B cell (primary cell): ENCODE measurements around the gene RPUSD3. TPM values are rescaled to one million over a fixed set of nuclear protein-coding genes. Genes with fewer than 3 reads are reported as not detected.
A peak's percentile ranks its signal among the peaks of the same experiment; 100 is the strongest.

Source experiments
- ATAC-seq: fragments of 200-7000 bp; cut with Tn5 transposase; one replicate; pipeline ENCODE4 v1.10.0; 2021; ENCODE audit warnings: low read depth, mild to moderate bottlenecking, moderate number of reproducible peaks, moderate library complexity
- CTCF ChIA-PET: fragments of 350-600 bp; sonication (Branson Sonifier 250); formaldehyde crosslinking; loops from one replicate; lab custom pipeline; 2021; ENCODE audit warnings: antibody characterized with exemption, inconsistent platforms; lab: Charles Lee
- POLR2A ChIA-PET: fragments of 350-600 bp; sonication (Branson Sonifier 250); formaldehyde crosslinking; loops from one replicate; lab custom pipeline; 2021; ENCODE audit warnings: antibody characterized with exemption; lab: Charles Lee
- DNase-seq: peaks from one replicate; pipeline ENCODE4 v3.0.0; 2013
- H2AFZ ChIP-seq: 2 replicates; pipeline ENCODE4 v1.6.1; 2012; ENCODE audit warnings: mild to moderate bottlenecking, low read depth, low read length; ENCODE audit not compliant: insufficient read depth, poor library complexity, severe bottlenecking
- H3K27ac ChIP-seq, 2 donors: 1 replicate in 1 of 2; 2 replicates in 1 of 2; pipeline ENCODE4 v1.5.1; 2012 to 2013; ENCODE audit warnings: low read length in 2 of 2, mild to moderate bottlenecking in 2 of 2, moderate library complexity in 1 of 2
- H3K27me3 ChIP-seq, 4 experiments: fragments of 200-600 bp in 1 of 4; sonication (generic) in 1 of 4; replicated peaks in 1 of 4; 1 replicate in 2 of 4; 2 replicates in 2 of 4; pipeline versions ENCODE4 v1.6.1 to v1.7.0; 2013 to 2016; ENCODE audit warnings: low read length in 3 of 4, mild to moderate bottlenecking in 2 of 4, mixed read lengths in 1 of 4, moderate library complexity in 1 of 4; ENCODE audit not compliant: insufficient read depth in 4 of 4, control insufficient read depth in 3 of 4; ENCODE audit errors: control extremely low read depth in 1 of 4
- H3K36me3 ChIP-seq, 2 experiments: replicated peaks in 1 of 2; 1 replicate in 1 of 2; 2 replicates in 1 of 2; pipeline versions ENCODE4 v1.6.1 to v1.7.1; 2013; ENCODE audit warnings: low read length in 1 of 2; ENCODE audit not compliant: insufficient read depth in 2 of 2, control insufficient read depth in 1 of 2; ENCODE audit errors: control extremely low read depth in 1 of 2, extremely low read depth in 1 of 2
- H3K4me1 ChIP-seq, 2 donors: fragments of 200-600 bp in 1 of 2; sonication (generic) in 1 of 2; 1 replicate in 1 of 2; 2 replicates in 1 of 2; pipeline versions ENCODE4 v1.5.1 to v1.6.1; 2013 to 2017; ENCODE audit warnings: low read length in 2 of 2; ENCODE audit not compliant: control insufficient read depth in 2 of 2, insufficient read depth in 2 of 2
- H3K4me2 ChIP-seq: replicated peaks from 2 replicates; pipeline ENCODE3; 2012; ENCODE audit warnings: mild to moderate bottlenecking, low read depth, low read length; ENCODE audit not compliant: poor library complexity, severe bottlenecking
- H3K4me3 ChIP-seq, 5 experiments: fragments of 200-600 bp in 1 of 5; sonication (generic) in 1 of 5; 1 replicate in 3 of 5; 2 replicates in 2 of 5; pipeline versions ENCODE4 v1.5.1 to v1.7.0; 2011 to 2016; ENCODE audit warnings: low read length in 4 of 5, mild to moderate bottlenecking in 4 of 5, low read depth in 2 of 5, control low read depth in 1 of 5, moderate library complexity in 1 of 5; ENCODE audit not compliant: insufficient read depth in 1 of 5; ENCODE audit errors: control extremely low read depth in 1 of 5, extremely low read depth in 1 of 5
- H3K79me2 ChIP-seq: fragments of 200-600 bp; sonication (generic); one replicate; pipeline ENCODE4 v1.6.0; 2016; ENCODE audit warnings: low read length; ENCODE audit not compliant: control insufficient read depth, insufficient read depth
- H3K9ac ChIP-seq: fragments of 200-600 bp; sonication (generic); 2 replicates; pipeline ENCODE4 v1.6.1; 2017; ENCODE audit warnings: mild to moderate bottlenecking, low read length, moderate library complexity
- H3K9me3 ChIP-seq, 3 donors: one replicate each; pipeline versions ENCODE4 v1.6.1 to v1.7.1; 2013; ENCODE audit warnings: low read length in 2 of 3; ENCODE audit not compliant: control insufficient read depth in 2 of 3, insufficient read depth in 1 of 3; ENCODE audit errors: control extremely low read depth in 1 of 3
- H4K20me1 ChIP-seq: 2 replicates; pipeline ENCODE4 v1.6.0; 2012; ENCODE audit warnings: mild to moderate bottlenecking, low read length; ENCODE audit not compliant: insufficient read depth, control insufficient read depth, poor library complexity, severe bottlenecking
- H3K27ac Mint-ChIP-seq: one replicate; pipeline ENCODE4 v1.8.0; 2021; ENCODE audit warnings: mixed read lengths
- H3K27me3 Mint-ChIP-seq: one replicate; pipeline ENCODE4 v1.8.0; 2021; ENCODE audit warnings: mixed read lengths
- H3K4me1 Mint-ChIP-seq: one replicate; pipeline ENCODE4 v1.8.0; 2021; ENCODE audit warnings: mixed read lengths
- H3K4me3 Mint-ChIP-seq: one replicate; pipeline ENCODE4 v1.8.0; 2021; ENCODE audit warnings: mixed read lengths
- H3K9me3 Mint-ChIP-seq: one replicate; pipeline ENCODE4 v1.8.0; 2022; ENCODE audit warnings: mixed read lengths; ENCODE audit not compliant: insufficient read depth
- CTCF ChIP-seq: fragments of 200-600 bp; IDR thresholded peaks from one replicate; pipeline ENCODE4 v1.8.0; 2022; ENCODE audit warnings: antibody characterized with exemption, mild to moderate bottlenecking
- EZH2 ChIP-seq: IDR thresholded peaks from 2 replicates; pipeline ENCODE4 v1.6.1; 2012; ENCODE audit warnings: borderline replicate concordance, low read depth, mild to moderate bottlenecking, moderate library complexity, low read length; ENCODE audit not compliant: insufficient read depth, poor library complexity, severe bottlenecking
- WGBS: methylation state at CpG from one replicate; pipeline ENCODE4 v1.1.5; 2013; ENCODE audit warnings: missing lambda C conversion rate; ENCODE audit not compliant: insufficient coverage; 5-methylcytosine and 5-hydroxymethylcytosine counted together
- intact Hi-C: fragments of 100-400 bp; cut with micrococcal nuclease; formaldehyde crosslinking; loops from one replicate; pipeline ENCODE4 v1.10.0; 2022
- polyA plus RNA-seq: library from polyadenylated mRNA; depleted of rRNA; stranded (reverse); fragments of >200 nt; gene quantifications from 2 replicates; pipeline ENCODE4 v1.2.3, GENCODE V29; 2012
- total RNA-seq, 2 donors: library from RNA; stranded (reverse); fragments of 120-200 nt in 1 of 2; gene quantifications; 1 replicate in 1 of 2; 2 replicates in 1 of 2; pipeline versions ENCODE4 v1.2.3 to v1.2.4, GENCODE V29; 2013 to 2022

RPUSD3 gene
- total and polyA plus RNA-seq, 2 donors (not counting 1 experiment from before 2014, with no cell fraction given): 57.0 to 60.7 TPM

- CTCF ChIA-PET: interaction anchor here (1.0 to 2.9 kb wide), 2 partner anchors 43 to 173 kb away, joined by 3 to 15 read pairs; partner anchors contain the start of gene CRELD1
- Mint-ChIP-seq H3K9me3 (no peaks in the 10 kb centered on the region), H3K27me3 (no peaks in the 10 kb centered on the region), H3K4me3 (peak overlapping the region; percentile 99), H3K4me1 (peaks cover 34% of the 10 kb centered on the region), H3K27ac (peak overlapping the region; percentile 41)
- Histone ChIP-seq H3K9ac (no peak overlapping the region), H2AFZ (no peak overlapping the region), H3K27me3 (no peaks in the 10 kb centered on the region), H3K4me1 (peaks cover 17 to 20% of the 10 kb centered on the region in 2 donors), H3K9me3 (no peaks in the 10 kb centered on the region), H3K4me2 (no peak overlapping the region), H3K27ac (no peak overlapping the region), H3K79me2 (peaks cover 37% of the 10 kb centered on the region), H3K36me3 (peaks cover 3 to 16% of the 10 kb centered on the region in 2 experiments), H3K4me3 (no peak overlapping the region), H4K20me1 (no peaks in the 10 kb centered on the region)
- intact Hi-C loops: no loop called here
- no peak for DNase-seq
- 100% methylated on average over 1 of the region's 5 CpGs for WGBS
- POLR2A ChIA-PET: interaction anchor here (1.3 to 3.1 kb wide), 2 partner anchors 44 to 156 kb away, joined by 3 to 19 read pairs; partner anchors contain the start of gene CRELD1
- no peak for ATAC-seq
- no peak for TF ChIP-seq CTCF
- no peak for TF ChIP-seq EZH2
Measured at GRCh38 chr3:9889405-9889804, 45.6 kb upstream of the RPUSD3 start.

DNA sequence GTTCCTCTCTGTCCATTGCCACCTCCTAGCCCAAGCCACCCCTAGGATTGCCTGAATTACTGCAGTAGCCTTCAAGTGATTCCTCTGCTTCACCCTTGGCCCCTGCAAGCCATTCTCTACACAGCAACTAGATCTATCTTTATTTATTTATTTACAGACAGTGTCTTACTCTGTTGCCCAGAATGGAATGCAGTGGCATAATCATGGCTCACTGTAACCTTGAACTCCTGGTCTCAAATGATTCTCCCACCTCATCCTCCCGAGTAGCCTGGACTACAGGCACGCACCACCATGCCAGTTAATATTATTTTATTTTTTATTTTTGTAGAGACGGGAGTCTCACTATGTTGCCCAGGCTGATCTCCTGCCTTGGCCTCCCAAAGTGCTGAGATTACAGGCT lies 44.7 kb upstream of the RPUSD3 start:
- no peak for DNase-seq
- POLR2A ChIA-PET: interaction anchor here (3.1 kb wide), 1 partner anchor 45 kb away, joined by 19 read pairs; the partner anchor contains the start of gene CRELD1
- no peak overlapping the region for H3K27ac Mint-ChIP-seq
- H3K79me2 ChIP-seq: peaks cover 32% of the 10 kb centered on the region
- peaks cover 12 to 17% of the 10 kb centered on the region in 2 donors for H3K4me1 ChIP-seq
- H2AFZ ChIP-seq: no peak overlapping the region
- no peak overlapping the region for H3K9ac ChIP-seq
- H3K4me2 ChIP-seq: no peak overlapping the region
- no peaks in the 10 kb centered on the region for H3K9me3 ChIP-seq
- H3K27me3 ChIP-seq: no peaks in the 10 kb centered on the region
- intact Hi-C loops: no loop called here
- H3K27me3 Mint-ChIP-seq: no peaks in the 10 kb centered on the region
- no peaks in the 10 kb centered on the region for H3K9me3 Mint-ChIP-seq
- H3K4me3 ChIP-seq: no peak overlapping the region
- no CpG with 5 or more reads among the region's 3 CpGs for WGBS
- no peak overlapping the region for H3K4me3 Mint-ChIP-seq
- no peak for ATAC-seq
- H3K36me3 ChIP-seq: peaks cover 0 to 12% of the 10 kb centered on the region in 2 experiments
- TF ChIP-seq CTCF (no peak), EZH2 (no peak)
- no peaks in the 10 kb centered on the region for H4K20me1 ChIP-seq
- H3K27ac ChIP-seq: no peak overlapping the region
- peaks cover 26% of the 10 kb centered on the region for H3K4me1 Mint-ChIP-seq
- CTCF ChIA-PET: no interaction called here
